HG02642 (cell line): ENCODE measurements around the gene ALG9.

ENCODE experiments used
- ATAC-seq: cut with Tn5 transposase; IDR thresholded peaks from one replicate; pipeline ENCODE4 v1.9.1; 2021; ENCODE audit warnings: mild to moderate bottlenecking; ENCODE audit not compliant: unreplicated experiment, poor library complexity

The ALG9 gene

GRCh38 chr11:111737444-111738210 is 133.8 kb downstream of the ALG9 start:
- no peak for ATAC-seq

- no peak for ATAC-seq
Observed at GRCh38 chr11:111736621-111737443, 134.5 kb downstream of the ALG9 start.
